BLaER1 treated with 17β-estradiol and CSF1 and Interleukin-3, amounts not matched to agents 10 nM and 100 nM (cell line): ENCODE results near the gene PHF19.

ENCODE experiments used
- H3K27ac ChIP-seq, 11 experiments: shearing (Covaris generic); formaldehyde crosslinking; 2 replicates each; pipeline ENCODE4 v1.8.1; 2022
- H3K27me3 ChIP-seq, 11 experiments: shearing (Covaris generic); formaldehyde crosslinking; 2 replicates each; pipeline ENCODE4 v1.8.1; 2022
- H3K36me3 ChIP-seq, 11 experiments: shearing (Covaris generic); formaldehyde crosslinking; 2 replicates each; pipeline ENCODE4 v1.8.1; 2022
- H3K4me1 ChIP-seq, 10 experiments: shearing (Covaris generic); formaldehyde crosslinking; 2 replicates each; pipeline ENCODE4 v1.8.1; 2022
- H3K4me2 ChIP-seq, 11 experiments: shearing (Covaris generic); formaldehyde crosslinking; 2 replicates each; pipeline ENCODE4 v1.8.1; 2022
- H3K4me3 ChIP-seq, 10 experiments: shearing (Covaris generic); formaldehyde crosslinking; 2 replicates each; pipeline ENCODE4 v1.8.1; 2022
- H3K9ac ChIP-seq, 11 experiments: shearing (Covaris generic); formaldehyde crosslinking; 2 replicates each; pipeline ENCODE4 v1.8.1; 2022
- H3K9me3 ChIP-seq, 11 experiments: shearing (Covaris generic); formaldehyde crosslinking; replicated peaks in 1 of 11; 2 replicates each; pipeline ENCODE4 v1.8.1; 2022
- H4K20me1 ChIP-seq, 11 experiments: shearing (Covaris generic); formaldehyde crosslinking; 2 replicates each; pipeline ENCODE4 v1.8.1; 2022
- Cebpa-rat ChIP-seq, 11 experiments: shearing (Covaris generic); IDR thresholded peaks; 2 replicates each; pipeline ENCODE4 v1.8.1; 2022

Gene PHF19

DNA sequence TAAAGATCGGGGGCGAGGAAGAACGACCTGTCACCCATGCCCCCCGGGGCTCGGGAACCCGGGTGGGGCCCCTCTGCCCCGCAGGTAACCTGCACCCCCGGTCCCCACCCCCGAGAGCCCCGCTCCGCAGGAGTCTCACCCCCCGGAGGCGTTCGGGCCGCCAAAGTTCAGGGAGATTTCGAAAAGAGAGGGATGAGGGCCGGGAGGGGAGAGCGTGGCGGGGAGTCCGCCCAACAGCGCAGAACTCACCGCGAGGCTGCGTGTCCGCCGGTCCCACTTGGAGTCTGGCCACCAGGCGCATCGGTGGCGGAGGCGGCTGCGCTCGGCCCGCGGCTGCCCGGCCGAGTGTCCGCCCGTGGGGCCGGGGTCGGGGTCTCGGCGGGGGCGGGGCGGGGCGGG lies at the start of gene PHF19:
Gene PHF19, minus strand, starts transcription at position 347 of the 399 bp plus-strand sequence. CDS start 2,447 bp downstream, outside the sequence.
- no peaks in the 10 kb centered on the region for H3K27me3 ChIP-seq
- no peaks in the 10 kb centered on the region for H4K20me1 ChIP-seq
- H3K9me3 ChIP-seq = 0 out of 22 replicates have a peak, but pooled peaks cover 0 to 6% (median 0%) of the 10 kb centered on the region in 11 experiments
- TF ChIP-seq Cebpa-rat (IDR thresholded peaks at IDR 0.05) = no peak
- peaks cover 32 to 79% (median 65%) of the 10 kb centered on the region in 10 experiments for H3K4me1 ChIP-seq
- H3K36me3 ChIP-seq = peaks cover 23 to 37% (median 30%) of the 10 kb centered on the region in 11 experiments; a peak in 21 of 22 replicates
- H3K4me2 ChIP-seq = peak within 1 kb of the TSS; percentile 83 to 97 (median 93)
- peak within 1 kb of the TSS; percentile 80 to 96 (median 92) for H3K9ac ChIP-seq
- peak within 1 kb of the TSS; percentile 61 to 98 (median 95) for H3K27ac ChIP-seq
- H3K4me3 ChIP-seq = peak within 1 kb of the TSS; percentile 63 to 81 (median 72)

DNA sequence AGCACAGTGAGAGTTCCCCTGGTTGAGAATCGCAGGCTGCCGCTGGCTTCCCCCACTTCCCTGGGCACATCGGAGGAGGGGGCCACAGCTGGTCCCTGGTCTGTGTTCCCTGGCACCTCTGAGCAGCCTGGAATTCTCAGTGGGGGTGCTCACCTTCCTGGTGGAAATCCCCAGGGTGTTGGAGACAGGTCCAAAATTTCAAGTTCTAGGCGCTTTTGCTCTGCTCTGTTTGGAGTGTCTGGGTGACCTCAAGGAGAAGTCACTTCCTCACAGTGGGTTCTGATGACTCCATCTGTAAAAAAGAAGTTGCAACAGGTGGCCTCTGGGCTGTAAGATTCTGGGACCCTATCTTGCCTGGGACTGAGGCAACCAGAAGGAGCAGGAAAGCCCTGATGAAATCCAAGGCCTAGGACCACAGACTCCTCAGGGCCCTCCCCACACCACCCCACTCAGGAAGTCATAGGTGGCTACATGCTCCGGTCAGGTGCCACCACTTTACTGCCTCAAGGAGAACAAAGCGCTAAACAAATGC lies 49.5 kb upstream of the PHF19 start, which contains the start of gene TRAF1:
Gene TRAF1, minus strand, starts transcription at position 400 of the 532 bp plus-strand sequence. CDS start 721 bp downstream, outside the sequence.
- peak within 1 kb of the TSS in 1 of 10 experiments; percentile 1; a peak in 1 of 20 replicates for H3K4me3 ChIP-seq
- H3K4me2 ChIP-seq = peak within 1 kb of the TSS; percentile 84 to 99 (median 96)
- H3K27me3 ChIP-seq = no peaks in the 10 kb centered on the region

DNA sequence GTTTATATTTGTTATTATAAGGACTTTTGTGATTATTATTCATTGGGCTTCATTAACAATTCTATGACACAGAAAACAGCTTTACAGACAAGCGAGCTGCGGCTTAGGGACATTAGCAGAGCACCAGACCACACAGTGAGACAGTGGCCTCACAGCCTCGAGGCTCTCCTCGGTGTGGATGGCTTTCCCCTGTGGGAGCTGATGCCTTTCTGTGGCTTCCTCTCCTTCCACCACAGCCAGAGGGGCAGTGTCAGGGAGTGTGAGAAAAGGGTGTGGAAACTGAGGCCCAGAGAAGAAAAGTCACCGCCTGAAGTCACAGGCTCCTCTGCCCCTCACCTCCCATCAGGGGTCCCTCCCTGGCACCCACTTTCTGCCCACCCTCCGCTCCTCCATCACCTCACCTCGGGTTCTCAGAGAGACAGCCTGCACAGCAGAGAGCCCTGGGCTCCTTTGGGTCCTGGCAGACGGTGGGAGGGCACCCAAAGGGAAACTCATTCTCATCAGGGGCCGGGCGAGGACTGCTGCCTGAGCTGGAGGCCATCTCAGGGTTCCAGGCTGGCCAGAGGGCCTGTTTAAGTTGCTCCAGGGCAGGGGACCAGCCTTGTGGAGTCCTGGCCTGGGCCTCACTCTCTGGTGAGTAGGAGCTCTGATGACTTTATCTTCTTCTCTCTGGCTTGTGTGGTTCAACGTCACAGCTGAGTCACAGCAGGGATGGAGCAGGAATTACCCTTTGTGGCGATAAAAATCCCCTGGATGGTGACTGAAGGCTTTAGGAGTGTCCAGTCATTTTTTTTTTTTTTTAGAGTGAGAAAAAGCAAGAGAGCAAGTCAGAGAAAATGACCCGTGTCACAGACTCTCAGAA lies 48.8 kb upstream of the PHF19 start:
- no peaks in the 10 kb centered on the region for H3K27me3 ChIP-seq
- H3K27ac ChIP-seq = peak overlapping the region in 10 of 11 experiments; percentile 51 to 93 (median 75); a peak in 21 of 22 replicates
- no peak for TF ChIP-seq Cebpa-rat (IDR thresholded peaks at IDR 0.05)
- peak overlapping the region in 1 of 10 experiments; percentile 1; a peak in 1 of 20 replicates for H3K4me3 ChIP-seq
- peak overlapping the region in 10 of 11 experiments; percentile 34 to 70 (median 54); a peak in 16 of 22 replicates for H3K9ac ChIP-seq
- peak overlapping the region; percentile 45 to 99 (median 96) for H3K4me2 ChIP-seq
- no peaks in the 10 kb centered on the region for H4K20me1 ChIP-seq
- no peaks in the 10 kb centered on the region for H3K36me3 ChIP-seq
- H3K4me1 ChIP-seq = peaks cover 62 to 71% (median 66%) of the 10 kb centered on the region in 10 experiments
- 0 out of 22 replicates have a peak, but pooled peaks cover 0 to 3% (median 0%) of the 10 kb centered on the region in 11 experiments for H3K9me3 ChIP-seq

More for the DNA sequence above, 49.5 kb upstream of the PHF19 start, which contains the start of gene TRAF1:
- peak within 1 kb of the TSS in 10 of 11 experiments; percentile 34 to 86 (median 54); a peak in 16 of 22 replicates for H3K9ac ChIP-seq
- H3K9me3 ChIP-seq = 0 out of 22 replicates have a peak, but pooled peaks cover 0 to 3% (median 0%) of the 10 kb centered on the region in 11 experiments
- H3K36me3 ChIP-seq = no peaks in the 10 kb centered on the region
- H3K4me1 ChIP-seq = peaks cover 64 to 71% (median 69%) of the 10 kb centered on the region in 10 experiments
- peak in 6 of 11 experiments; percentile 24 to 88 (median 66); a peak in 10 of 22 replicates for TF ChIP-seq Cebpa-rat (IDR thresholded peaks at IDR 0.05)
- H3K27ac ChIP-seq = peak within 1 kb of the TSS in 10 of 11 experiments; percentile 51 to 93 (median 75); a peak in 21 of 22 replicates
- H4K20me1 ChIP-seq = no peaks in the 10 kb centered on the region

DNA sequence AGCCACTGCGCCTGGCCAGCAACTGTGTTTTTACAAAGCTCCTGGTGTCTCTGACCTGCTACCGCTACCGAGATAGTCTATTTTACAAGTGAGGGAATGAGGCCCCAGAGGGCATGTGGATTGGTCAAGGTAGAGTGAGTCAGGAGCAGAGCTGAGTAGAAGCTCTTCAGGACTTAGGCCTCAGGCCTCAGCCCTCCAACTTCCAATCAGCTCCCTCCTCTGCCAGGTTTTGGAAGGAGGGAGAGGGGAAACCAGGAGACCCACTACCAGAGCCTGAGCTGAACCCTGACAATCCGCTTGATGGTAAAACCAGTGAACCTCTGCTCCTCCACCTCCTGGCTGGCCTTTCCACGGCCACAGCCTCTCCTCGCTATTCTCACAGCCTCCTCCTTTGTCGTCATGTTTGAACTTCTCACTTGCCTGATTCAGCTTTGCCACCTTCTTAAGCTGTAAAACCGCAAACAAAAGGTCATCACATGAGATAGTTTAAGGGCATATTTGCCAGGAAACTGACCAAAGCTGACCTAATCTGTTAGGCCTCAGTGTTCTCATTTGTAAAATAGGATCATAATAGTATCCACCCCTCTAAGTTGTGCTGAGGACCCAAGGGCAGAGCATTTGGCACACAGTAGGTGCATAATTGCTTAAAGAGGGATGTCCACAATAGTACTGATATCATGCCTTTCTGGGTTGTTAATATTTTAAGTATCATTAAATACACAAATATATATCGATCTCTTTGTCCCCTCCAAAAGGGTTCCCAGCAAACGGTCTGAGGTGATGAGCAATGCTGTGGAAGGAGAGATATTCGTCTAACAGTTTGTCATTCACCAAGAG lies 47.9 kb upstream of the PHF19 start:
- peak overlapping the region; percentile 45 to 99 (median 96) for H3K4me2 ChIP-seq
- no peaks in the 10 kb centered on the region for H4K20me1 ChIP-seq
- H3K36me3 ChIP-seq = no peaks in the 10 kb centered on the region
- peak overlapping the region in 5 of 11 experiments; percentile 12 to 69 (median 54); a peak in 4 of 22 replicates for H3K9ac ChIP-seq
- no peaks in the 10 kb centered on the region for H3K9me3 ChIP-seq
- no peak overlapping the region for H3K4me3 ChIP-seq
- no peak for TF ChIP-seq Cebpa-rat (IDR thresholded peaks at IDR 0.05)
- peak overlapping the region in 8 of 11 experiments; percentile 52 to 93 (median 82); a peak in 11 of 22 replicates for H3K27ac ChIP-seq
- H3K27me3 ChIP-seq = no peaks in the 10 kb centered on the region
- peaks cover 62 to 71% (median 66%) of the 10 kb centered on the region in 10 experiments for H3K4me1 ChIP-seq

DNA sequence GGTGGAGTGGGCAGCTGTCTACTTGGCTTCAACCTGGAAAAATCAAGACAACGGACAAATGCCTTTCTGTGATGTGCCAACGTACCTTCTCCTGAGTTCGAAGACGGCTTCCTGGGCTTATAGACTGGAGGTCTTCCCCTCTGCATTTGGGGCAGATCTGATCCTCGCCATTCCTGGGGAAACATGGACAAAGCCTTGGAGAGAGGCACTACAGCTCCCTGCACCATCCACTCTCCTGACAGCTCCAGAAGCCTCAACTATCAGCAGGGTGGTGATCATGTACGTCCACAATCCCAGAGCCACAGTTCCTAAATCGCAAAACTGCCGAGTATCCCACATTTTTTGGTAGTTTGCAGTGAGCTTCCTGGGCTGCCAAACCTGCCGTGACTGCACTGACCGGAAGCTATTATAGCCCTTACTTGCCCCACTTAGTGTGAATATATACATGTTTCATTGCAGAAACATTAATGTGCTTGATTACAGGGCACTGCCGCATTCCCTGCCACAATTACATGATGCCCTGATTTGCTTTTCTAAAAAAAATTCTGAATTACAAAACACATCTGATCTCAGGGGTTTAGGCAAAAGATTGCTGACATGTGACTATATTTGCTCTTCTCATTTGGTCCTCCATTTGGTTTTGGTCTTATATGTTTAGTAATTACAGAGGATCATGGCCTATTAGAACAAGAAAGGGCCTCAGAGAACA lies 46.8 kb upstream of the PHF19 start:
- no peaks in the 10 kb centered on the region for H3K36me3 ChIP-seq
- H3K9ac ChIP-seq = no peak overlapping the region
- peaks cover 57 to 70% (median 61%) of the 10 kb centered on the region in 10 experiments for H3K4me1 ChIP-seq
- no peak overlapping the region for H3K4me2 ChIP-seq
- no peaks in the 10 kb centered on the region for H4K20me1 ChIP-seq
- no peaks in the 10 kb centered on the region for H3K27me3 ChIP-seq
- no peaks in the 10 kb centered on the region for H3K9me3 ChIP-seq
- no peak for TF ChIP-seq Cebpa-rat (IDR thresholded peaks at IDR 0.05)
- H3K4me3 ChIP-seq = no peak overlapping the region
- no peak overlapping the region for H3K27ac ChIP-seq

DNA sequence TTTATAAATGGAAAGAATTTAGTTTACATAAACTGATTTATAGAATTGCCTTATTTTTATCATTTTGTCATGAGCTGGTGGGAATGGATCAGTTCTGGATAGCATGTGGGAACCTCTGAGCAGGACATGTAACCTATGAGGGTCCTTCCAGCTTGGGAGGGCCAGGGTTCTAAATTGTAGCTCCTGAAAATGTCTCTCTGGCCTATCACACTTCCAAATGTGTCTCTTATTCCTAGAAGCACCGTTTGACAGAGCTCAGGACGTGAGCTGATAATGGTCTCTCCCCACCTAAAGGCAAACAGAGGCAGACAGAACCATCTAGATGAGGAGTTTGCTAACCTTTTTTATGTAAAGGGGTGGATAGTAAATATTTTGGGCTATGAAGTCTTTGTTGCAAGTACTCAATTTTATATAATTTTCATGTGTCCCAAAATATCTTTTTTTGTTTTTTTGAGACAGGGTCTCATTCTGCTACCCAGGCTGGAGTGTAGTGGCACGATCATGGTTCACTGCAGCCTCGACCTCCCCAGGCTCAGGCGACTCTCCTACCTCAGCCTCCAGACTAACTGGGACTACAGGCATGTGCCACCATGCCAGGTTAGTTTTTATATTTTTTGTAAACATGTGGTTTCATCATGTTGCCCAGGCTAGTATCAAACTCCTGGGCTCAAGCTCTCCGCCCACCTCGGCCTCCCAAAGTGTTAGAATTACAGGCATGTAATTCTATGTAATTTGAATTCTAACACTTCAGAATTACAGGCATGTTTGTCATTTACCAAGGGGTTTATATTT lies 45.6 kb upstream of the PHF19 start:
- no peak overlapping the region for H3K9ac ChIP-seq
- H4K20me1 ChIP-seq = no peaks in the 10 kb centered on the region
- TF ChIP-seq Cebpa-rat (IDR thresholded peaks at IDR 0.05) = no peak
- H3K4me2 ChIP-seq = no peak overlapping the region
- H3K4me3 ChIP-seq = no peak overlapping the region
- H3K27me3 ChIP-seq = no peaks in the 10 kb centered on the region
- peaks cover 46 to 61% (median 50%) of the 10 kb centered on the region in 10 experiments for H3K4me1 ChIP-seq
- peaks cover 0 to 2% (median 0%) of the 10 kb centered on the region in 11 experiments; a peak in 4 of 22 replicates for H3K9me3 ChIP-seq
- peaks cover 0 to 1% (median 0%) of the 10 kb centered on the region in 11 experiments; a peak in 1 of 22 replicates for H3K36me3 ChIP-seq
- no peak overlapping the region for H3K27ac ChIP-seq

DNA sequence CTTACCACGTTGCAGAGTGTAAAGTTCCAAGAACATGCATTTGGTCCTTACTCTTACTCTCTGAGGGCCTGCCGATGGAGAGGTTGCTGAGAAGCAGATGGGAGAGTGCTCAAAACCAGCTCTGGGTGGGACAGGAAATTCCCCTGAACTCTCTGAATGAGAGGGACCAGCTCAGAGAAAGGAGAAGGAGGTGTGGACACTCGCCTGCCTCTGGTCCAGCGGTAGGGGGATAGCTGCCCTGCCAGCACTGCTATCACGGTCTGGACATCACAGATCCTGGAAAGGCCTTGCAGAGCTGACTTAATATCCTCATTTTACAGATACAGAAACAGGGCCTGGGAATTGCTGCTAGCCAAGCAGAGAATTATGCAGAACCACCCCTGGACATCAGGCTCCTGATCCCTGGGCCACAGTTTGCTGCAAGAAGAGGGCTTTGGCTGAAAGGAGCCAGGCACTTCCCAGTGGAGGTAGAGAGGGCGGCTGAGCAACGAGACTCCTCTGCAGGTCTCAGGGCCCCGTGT lies 44.7 kb upstream of the PHF19 start:
- H3K27ac ChIP-seq = no peak overlapping the region
- peaks cover 0 to 6% (median 0%) of the 10 kb centered on the region in 11 experiments; a peak in 2 of 22 replicates for H3K36me3 ChIP-seq
- H3K27me3 ChIP-seq = no peaks in the 10 kb centered on the region
- H3K9ac ChIP-seq = no peak overlapping the region
- no peak for TF ChIP-seq Cebpa-rat (IDR thresholded peaks at IDR 0.05)
- H3K9me3 ChIP-seq = peaks cover 0 to 6% (median 0%) of the 10 kb centered on the region in 11 experiments; a peak in 4 of 22 replicates
- H3K4me3 ChIP-seq = no peak overlapping the region
- H3K4me2 ChIP-seq = no peak overlapping the region; a peak in 1 of 22 replicates
- no peaks in the 10 kb centered on the region for H4K20me1 ChIP-seq
- H3K4me1 ChIP-seq = peaks cover 37 to 52% (median 41%) of the 10 kb centered on the region in 10 experiments
